IgD-negative memory B cell (primary cell): Measurements from ENCODE around the gene MALRD1. TPM values are rescaled to one million over a fixed set of nuclear protein-coding genes. Genes with fewer than 3 reads are reported as not detected.

Experiments used
- H3K27ac Mint-ChIP-seq, 3 donors: one replicate each; pipeline ENCODE4 v1.8.0; 2020 to 2022; ENCODE audit warnings: mild to moderate bottlenecking in 3 of 3, mixed read lengths in 3 of 3, moderate library complexity in 1 of 3
- H3K27me3 Mint-ChIP-seq: one replicate; pipeline ENCODE4 v1.8.0; 2021; ENCODE audit warnings: mixed read lengths
- H3K36me3 Mint-ChIP-seq: one replicate; pipeline ENCODE4 v1.8.0; 2020; ENCODE audit warnings: mild to moderate bottlenecking, mixed read lengths
- H3K4me1 Mint-ChIP-seq, 3 donors: one replicate each; pipeline ENCODE4 v1.8.0; 2020 to 2022; ENCODE audit warnings: mixed read lengths in 3 of 3, mild to moderate bottlenecking in 1 of 3
- H3K4me3 Mint-ChIP-seq, 4 donors: one replicate each; pipeline ENCODE4 v1.8.0; 2020 to 2022; ENCODE audit warnings: mild to moderate bottlenecking in 4 of 4, mixed read lengths in 4 of 4, moderate library complexity in 3 of 4
- H3K9me3 Mint-ChIP-seq, 3 donors: one replicate each; pipeline ENCODE4 v1.8.0; 2020 to 2021; ENCODE audit warnings: mixed read lengths in 3 of 3, mild to moderate bottlenecking in 1 of 3
- polyA plus RNA-seq: library from polyadenylated mRNA; unstranded; fragments of 300-500 nt; fragmentation: Illumina TruSeq; gene quantifications from one replicate; pipeline ENCODE4 v1.2.3, GENCODE V29; 2021

The MALRD1 gene
- polyA plus RNA-seq, result not detected

DNA sequence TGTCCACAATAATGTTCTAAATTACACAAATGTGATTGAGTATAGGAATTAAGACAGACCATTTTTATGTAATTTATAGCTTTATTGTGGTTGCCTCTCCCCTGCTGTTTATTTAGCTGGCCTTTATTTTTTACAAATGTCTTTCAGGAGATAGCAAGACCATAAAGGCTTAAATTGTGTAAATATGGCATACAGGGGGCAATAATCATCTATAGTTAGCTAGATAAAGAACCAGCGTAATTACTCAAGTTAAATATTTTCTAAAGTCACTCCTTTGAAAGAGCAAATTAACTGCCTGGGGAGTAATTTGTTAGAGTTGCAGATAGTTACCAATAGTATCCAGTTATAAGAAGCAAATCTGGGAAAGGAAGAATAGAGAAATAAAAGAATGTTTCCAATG is at the start of gene MALRD1:
Gene MALRD1 (plus strand): TSS at position 313 of the 400 bp plus-strand sequence. CDS start 138 bp downstream, outside the sequence.
- H3K27me3 Mint-ChIP-seq, result no peaks in the 10 kb centered on the region
- H3K27ac Mint-ChIP-seq, result no peak within 1 kb of the TSS
- H3K9me3 Mint-ChIP-seq, result peaks cover 2 to 9% (median 8%) of the 10 kb centered on the region in 3 donors
- H3K4me3 Mint-ChIP-seq, result no peak within 1 kb of the TSS
- no peaks in the 10 kb centered on the region for H3K4me1 Mint-ChIP-seq
- no peaks in the 10 kb centered on the region for H3K36me3 Mint-ChIP-seq

DNA sequence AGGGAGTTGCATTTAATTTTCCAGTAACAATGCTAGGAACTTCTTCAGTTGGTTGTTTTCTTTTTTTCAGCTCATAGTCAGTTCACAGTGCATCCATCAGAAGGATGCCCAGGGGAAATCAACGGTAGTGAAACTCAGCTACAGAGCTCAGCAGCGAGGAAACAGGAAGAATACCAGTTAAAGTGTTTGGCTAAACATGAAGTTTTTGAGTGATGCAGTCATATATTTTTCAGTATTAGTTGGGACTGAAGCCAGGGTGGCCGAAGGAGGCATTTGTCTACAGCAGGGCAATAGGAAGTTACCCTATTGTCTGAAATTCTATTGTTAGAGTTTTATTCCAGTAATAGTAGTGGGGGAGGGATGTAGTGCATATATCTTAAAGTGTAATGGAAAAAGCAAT is 45.3 kb upstream of the MALRD1 start:
- Mint-ChIP-seq H3K4me3 (no peak overlapping the region), H3K27ac (no peak overlapping the region), H3K4me1 (no peaks in the 10 kb centered on the region), H3K36me3 (peaks cover 1% of the 10 kb centered on the region), H3K9me3 (peaks cover under 1 to 12% (median 9%) of the 10 kb centered on the region in 3 donors), H3K27me3 (no peaks in the 10 kb centered on the region)

DNA sequence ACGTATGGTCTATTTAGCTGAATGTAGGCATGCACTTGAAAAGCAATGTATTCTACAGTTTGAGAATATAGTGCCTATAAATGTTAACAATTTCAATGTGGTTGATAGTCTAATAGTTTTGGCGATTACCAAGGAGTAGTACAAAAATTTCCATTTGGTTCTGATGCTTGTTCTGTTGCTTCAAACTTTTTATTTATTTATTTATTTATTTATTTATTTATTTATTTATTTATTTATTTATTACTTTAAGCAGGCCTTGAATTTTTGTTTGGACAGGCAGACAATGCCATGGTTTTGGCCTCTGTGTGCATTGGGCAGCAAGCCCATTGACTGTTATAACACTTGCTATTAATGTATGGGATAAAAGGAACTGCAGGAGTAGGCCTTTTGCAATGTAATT is 36.5 kb upstream of the MALRD1 start:
- Mint-ChIP-seq H3K4me3 (no peak overlapping the region), H3K27me3 (no peaks in the 10 kb centered on the region), H3K36me3 (peaks cover 3% of the 10 kb centered on the region), H3K9me3 (peaks cover 0 to 26% (median 4%) of the 10 kb centered on the region in 3 donors), H3K27ac (no peak overlapping the region), H3K4me1 (peaks cover 0 to 1% (median 0%) of the 10 kb centered on the region in 3 donors)

DNA sequence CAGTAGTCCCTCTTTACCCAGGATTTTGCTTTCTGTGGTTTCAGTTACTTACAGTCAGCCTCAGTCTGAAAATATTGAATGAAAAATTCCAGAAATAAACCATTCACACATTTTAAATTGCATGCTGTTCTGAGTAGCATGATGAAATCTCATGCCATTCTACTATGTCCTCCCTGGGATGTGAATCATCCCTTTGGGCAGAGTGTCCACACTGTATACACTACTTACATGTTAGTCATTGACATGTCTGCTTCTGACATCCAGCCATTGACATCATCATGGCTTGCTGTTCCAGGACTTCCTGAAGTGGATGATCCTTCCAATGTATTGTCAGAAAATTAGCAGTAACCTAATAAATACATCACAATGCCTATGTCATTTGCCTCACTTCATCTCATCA is 34.6 kb upstream of the MALRD1 start:
- peaks cover 0 to 18% (median 2%) of the 10 kb centered on the region in 3 donors for H3K9me3 Mint-ChIP-seq
- no peak overlapping the region for H3K27ac Mint-ChIP-seq
- H3K36me3 Mint-ChIP-seq, result peaks cover 3% of the 10 kb centered on the region
- peaks cover 0 to 1% (median 0%) of the 10 kb centered on the region in 3 donors for H3K4me1 Mint-ChIP-seq
- H3K27me3 Mint-ChIP-seq, result no peaks in the 10 kb centered on the region
- H3K4me3 Mint-ChIP-seq, result no peak overlapping the region

DNA sequence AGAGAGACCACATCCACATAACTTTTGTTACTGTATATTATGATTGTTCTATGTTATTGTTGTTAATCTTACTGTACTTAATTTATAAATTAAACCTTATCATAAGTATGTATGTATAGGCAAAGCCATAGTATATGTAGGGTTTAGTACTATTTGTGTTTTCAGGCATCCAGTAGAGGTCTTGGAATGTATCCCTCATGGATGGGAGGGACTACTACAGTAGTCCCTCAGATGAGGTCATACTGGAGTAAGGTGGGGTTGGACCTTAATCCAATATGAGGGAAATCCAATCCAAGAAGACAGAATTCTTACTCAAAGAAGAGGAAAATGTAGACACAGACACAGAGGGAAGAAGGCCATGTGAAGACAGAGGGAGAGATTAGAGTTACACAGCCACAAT is 34.1 kb upstream of the MALRD1 start:
- peak overlapping the region in 1 of 3 donors; percentile 65 for H3K27ac Mint-ChIP-seq
- H3K4me1 Mint-ChIP-seq, result peaks cover 0 to 1% (median 0%) of the 10 kb centered on the region in 3 donors
- no peaks in the 10 kb centered on the region for H3K27me3 Mint-ChIP-seq
- H3K4me3 Mint-ChIP-seq, result no peak overlapping the region
- peaks cover 0 to 18% (median 2%) of the 10 kb centered on the region in 3 donors for H3K9me3 Mint-ChIP-seq
- peaks cover 3% of the 10 kb centered on the region for H3K36me3 Mint-ChIP-seq

DNA sequence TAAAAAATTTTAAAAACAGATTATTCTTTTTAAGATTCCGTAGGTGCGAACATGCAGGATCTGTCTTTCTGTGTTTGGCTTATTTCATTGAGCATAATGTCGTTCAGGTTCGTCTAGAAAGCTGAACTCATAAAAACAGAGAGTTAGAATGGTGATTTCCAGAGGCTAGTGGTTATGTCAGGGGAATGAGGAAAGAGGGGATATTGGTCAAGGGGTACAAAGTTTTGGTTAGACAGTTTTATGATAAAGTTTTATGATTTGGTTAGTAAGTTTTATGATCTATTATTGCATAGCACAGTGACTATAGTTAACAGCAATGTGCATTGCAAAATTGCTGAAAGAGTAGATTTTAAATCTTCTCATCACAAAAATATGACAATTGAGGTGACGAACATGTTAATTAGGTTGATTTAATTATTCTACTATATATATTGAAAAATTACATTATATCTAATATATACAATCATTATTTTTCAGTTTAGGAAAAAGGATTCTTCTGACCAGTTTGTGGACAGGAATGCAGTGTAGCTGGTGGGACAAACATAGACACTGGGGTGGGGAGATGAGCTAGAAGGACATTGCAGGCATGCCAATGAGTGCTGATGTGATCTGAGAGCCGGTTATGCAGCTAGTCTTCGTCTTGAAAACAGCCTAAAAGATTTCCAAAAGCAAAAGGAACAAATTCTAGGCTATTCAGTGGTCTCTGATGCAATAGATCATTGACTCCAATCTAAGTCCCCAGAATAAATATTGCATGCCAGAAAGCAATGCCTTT is 31.3 kb upstream of the MALRD1 start:
- Mint-ChIP-seq H3K4me1 (peaks cover 0 to 1% (median 0%) of the 10 kb centered on the region in 3 donors), H3K4me3 (no peak overlapping the region), H3K27ac (no peak overlapping the region), H3K36me3 (peaks cover 3% of the 10 kb centered on the region), H3K9me3 (peaks cover 0 to 14% (median 3%) of the 10 kb centered on the region in 3 donors), H3K27me3 (no peaks in the 10 kb centered on the region)

DNA sequence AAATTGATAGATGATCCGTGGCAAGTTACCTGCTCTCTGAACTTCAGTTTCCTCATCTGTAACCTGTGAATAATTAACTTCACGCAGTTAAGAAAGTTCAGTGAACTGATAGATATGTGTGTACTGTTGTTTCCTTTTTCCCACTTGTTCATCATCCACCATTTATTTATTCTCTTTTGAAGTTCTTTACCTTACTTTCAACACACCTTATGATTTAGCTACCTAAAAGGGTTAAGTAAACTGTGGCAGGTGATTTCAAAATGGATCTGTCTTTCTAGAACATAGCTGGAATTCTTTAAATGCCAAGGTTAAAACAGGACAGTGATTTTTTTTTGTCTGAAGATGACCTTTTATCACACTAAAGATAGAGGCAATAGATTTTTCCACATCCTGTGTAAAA is 27.4 kb upstream of the MALRD1 start:
- Mint-ChIP-seq H3K4me1 (no peaks in the 10 kb centered on the region), H3K36me3 (no peaks in the 10 kb centered on the region), H3K9me3 (peaks cover 2 to 7% (median 2%) of the 10 kb centered on the region in 3 donors), H3K27ac (no peak overlapping the region), H3K27me3 (no peaks in the 10 kb centered on the region), H3K4me3 (no peak overlapping the region)

DNA sequence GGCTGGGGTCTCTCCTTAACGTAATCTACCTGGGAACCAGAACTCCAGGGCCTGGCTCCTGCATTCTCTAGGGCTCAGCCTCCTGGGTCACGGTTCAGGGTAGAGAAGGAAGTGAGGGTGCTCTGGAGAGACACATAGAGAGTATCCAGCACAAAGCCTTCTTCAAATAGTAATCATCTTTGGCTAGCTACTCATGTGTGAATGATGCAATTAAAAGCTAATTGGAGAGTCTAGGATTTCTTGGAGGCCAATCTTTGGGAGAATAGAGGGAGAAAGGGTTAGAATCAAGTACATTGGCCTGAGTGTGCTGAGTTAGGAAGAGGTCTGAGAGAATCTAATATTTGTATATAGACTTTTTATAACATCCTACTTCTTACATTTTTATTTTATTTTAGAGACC is 24.0 kb upstream of the MALRD1 start:
- Mint-ChIP-seq H3K9me3 (peaks cover 2 to 7% (median 2%) of the 10 kb centered on the region in 3 donors), H3K27ac (no peak overlapping the region), H3K27me3 (no peaks in the 10 kb centered on the region), H3K4me3 (no peak overlapping the region), H3K36me3 (no peaks in the 10 kb centered on the region), H3K4me1 (no peaks in the 10 kb centered on the region)

DNA sequence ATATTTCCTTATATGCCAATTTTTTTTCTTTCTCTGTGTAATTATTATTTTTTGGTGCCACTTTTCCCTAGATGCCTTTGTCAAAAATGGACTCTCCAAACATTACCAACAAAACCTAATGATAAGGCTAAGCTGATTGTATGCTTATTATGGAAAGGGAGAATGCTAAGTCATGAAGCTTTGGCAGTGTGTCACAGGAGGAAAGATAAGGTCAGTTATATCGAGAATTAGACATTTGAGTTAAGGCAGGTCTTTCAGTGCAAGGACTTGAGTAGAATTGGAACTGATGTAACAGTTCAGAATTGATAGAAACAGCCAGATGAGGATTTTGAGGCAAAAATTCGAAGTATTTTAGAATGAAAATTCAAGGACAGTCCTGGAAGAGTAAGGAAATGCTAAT is 16.8 kb upstream of the MALRD1 start:
- Mint-ChIP-seq H3K4me3 (no peak overlapping the region), H3K4me1 (no peaks in the 10 kb centered on the region), H3K9me3 (peaks cover 0 to 5% (median 2%) of the 10 kb centered on the region in 3 donors), H3K27me3 (no peaks in the 10 kb centered on the region), H3K27ac (no peak overlapping the region), H3K36me3 (no peaks in the 10 kb centered on the region)

DNA sequence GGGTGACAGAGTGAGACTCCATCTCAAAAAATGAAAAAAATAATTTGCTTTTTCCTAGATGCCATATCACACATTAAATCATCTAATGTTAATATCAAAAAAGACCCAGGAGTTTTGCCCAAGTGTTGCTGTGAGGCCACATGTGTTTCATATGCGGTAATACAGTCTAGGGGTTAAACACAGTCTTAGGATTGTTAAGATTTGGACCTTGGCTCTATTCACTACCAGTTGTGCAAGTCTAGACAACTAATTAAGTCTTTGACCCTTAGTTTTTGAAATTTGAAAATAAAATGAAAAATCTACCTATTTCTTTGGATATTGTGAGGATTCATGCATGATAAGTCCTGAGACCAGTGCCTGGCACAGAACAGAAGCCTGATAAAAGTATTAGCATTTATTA is 14.9 kb upstream of the MALRD1 start:
- Mint-ChIP-seq H3K9me3 (peaks cover 0 to 5% (median 2%) of the 10 kb centered on the region in 3 donors), H3K4me1 (no peaks in the 10 kb centered on the region), H3K27me3 (no peaks in the 10 kb centered on the region), H3K27ac (no peak overlapping the region), H3K36me3 (no peaks in the 10 kb centered on the region), H3K4me3 (no peak overlapping the region)

DNA sequence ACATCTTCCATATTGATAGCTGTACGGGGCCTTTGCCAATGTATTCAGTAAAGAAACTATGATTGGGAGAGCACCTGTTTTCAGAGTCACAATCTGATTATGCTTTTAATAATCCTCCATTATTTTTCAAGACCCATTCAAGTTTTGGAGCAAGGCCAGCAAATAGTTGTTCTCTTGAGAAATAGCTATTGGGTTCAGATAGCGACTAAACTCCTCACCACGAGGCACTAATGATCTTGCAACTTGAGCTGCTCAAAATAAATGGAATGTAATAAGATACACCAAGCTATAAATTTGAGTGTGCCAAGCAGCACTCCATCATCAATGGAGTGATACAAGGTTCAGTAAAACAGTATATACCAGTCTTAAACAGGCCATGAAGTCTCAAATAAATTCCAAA is 7.4 kb upstream of the MALRD1 start:
- peaks cover 0 to 3% (median 2%) of the 10 kb centered on the region in 3 donors for H3K9me3 Mint-ChIP-seq
- no peak overlapping the region for H3K4me3 Mint-ChIP-seq
- no peak overlapping the region for H3K27ac Mint-ChIP-seq
- H3K4me1 Mint-ChIP-seq, result no peaks in the 10 kb centered on the region
- no peaks in the 10 kb centered on the region for H3K36me3 Mint-ChIP-seq
- H3K27me3 Mint-ChIP-seq, result no peaks in the 10 kb centered on the region

DNA sequence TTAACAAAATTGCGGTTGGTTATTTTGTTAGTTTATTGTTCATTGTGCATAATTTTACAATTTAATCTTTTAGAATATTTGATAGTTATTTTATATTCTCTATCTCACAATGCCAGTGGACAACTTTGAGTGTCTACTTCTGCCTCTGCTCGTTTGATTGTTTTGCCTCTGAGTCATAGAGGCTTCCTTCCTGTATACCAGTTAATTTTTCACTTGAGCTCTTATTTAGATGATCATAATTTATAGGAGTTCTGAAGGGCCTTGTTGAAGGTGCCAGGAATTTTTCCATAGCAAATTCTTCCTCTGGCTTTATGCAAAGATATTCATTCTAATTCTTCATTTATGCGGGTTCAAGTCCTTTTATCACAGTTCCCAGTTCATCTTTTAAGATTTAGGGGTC is 5.2 kb upstream of the MALRD1 start:
- Mint-ChIP-seq H3K4me1 (no peaks in the 10 kb centered on the region), H3K27ac (no peak overlapping the region), H3K27me3 (no peaks in the 10 kb centered on the region), H3K4me3 (no peak overlapping the region), H3K9me3 (peaks cover 0 to 9% (median 4%) of the 10 kb centered on the region in 3 donors), H3K36me3 (no peaks in the 10 kb centered on the region)

DNA sequence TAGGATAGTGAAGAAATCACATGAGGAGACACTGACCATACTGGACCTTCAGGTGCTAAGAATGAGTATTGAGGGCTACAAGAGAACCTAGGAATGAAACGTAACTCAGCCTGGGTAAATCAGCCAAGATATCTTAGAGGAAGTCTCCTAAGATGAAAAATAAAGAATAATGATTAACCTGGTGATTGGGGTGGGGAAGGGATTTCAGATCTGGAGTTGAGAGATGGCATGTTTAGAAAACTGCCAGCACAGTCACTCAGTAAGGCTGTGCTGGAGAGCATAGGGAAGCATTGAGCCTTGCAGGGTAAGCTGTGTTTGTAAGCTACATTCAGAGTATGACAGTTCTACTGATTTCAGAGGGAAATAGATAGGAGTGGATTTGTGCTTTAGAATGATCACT is 1.9 kb upstream of the MALRD1 start:
- no peaks in the 10 kb centered on the region for H3K4me1 Mint-ChIP-seq
- no peaks in the 10 kb centered on the region for H3K27me3 Mint-ChIP-seq
- peaks cover 2 to 10% (median 9%) of the 10 kb centered on the region in 3 donors for H3K9me3 Mint-ChIP-seq
- H3K27ac Mint-ChIP-seq, result peak overlapping the region in 1 of 3 donors; percentile 29
- H3K36me3 Mint-ChIP-seq, result no peaks in the 10 kb centered on the region
- no peak overlapping the region for H3K4me3 Mint-ChIP-seq

DNA sequence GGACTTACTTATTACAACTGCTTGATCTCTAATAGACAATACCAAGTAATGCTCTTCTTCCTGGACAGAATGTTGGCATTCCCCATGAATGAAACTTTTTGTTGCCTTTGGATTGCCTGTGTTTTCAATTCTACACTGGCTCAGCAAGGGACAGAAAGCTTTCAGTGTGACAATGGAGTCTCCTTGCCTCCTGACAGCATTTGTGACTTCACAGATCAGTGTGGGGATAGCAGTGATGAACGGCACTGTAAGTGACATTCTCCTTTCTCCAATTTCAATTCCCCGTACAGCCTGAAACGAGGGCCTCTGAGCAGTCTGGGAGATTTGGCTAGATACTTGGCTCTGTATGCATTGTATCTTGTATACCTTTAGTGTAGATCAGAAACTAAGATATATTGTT is 290 bp downstream of the MALRD1 start:
- Mint-ChIP-seq H3K4me3 (no peak overlapping the region), H3K36me3 (no peaks in the 10 kb centered on the region), H3K27me3 (no peaks in the 10 kb centered on the region), H3K9me3 (peaks cover 2 to 9% (median 8%) of the 10 kb centered on the region in 3 donors), H3K27ac (no peak overlapping the region), H3K4me1 (no peaks in the 10 kb centered on the region)

DNA sequence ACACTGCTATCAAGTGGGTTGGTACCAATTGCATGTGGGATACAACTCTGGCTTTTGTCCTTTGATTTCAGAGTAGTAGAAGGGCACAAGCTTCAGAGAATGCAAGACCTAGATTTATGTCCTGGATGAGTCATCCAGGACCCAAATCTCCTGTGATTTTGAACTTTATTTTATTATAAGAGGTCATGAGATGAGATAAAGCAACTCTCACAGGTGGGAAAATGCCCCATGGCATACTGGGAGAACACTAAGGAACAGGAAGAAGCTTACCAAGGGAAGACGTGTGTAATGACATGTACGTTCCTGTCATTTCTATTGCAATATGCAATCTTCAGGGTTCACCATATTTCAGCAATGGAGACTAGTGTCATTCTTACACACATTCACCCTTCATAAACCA is 966 bp downstream of the MALRD1 start:
- Mint-ChIP-seq H3K4me3 (no peak overlapping the region), H3K27me3 (no peaks in the 10 kb centered on the region), H3K9me3 (peaks cover 4 to 10% (median 9%) of the 10 kb centered on the region in 3 donors), H3K36me3 (no peaks in the 10 kb centered on the region), H3K4me1 (no peaks in the 10 kb centered on the region), H3K27ac (no peak overlapping the region)

DNA sequence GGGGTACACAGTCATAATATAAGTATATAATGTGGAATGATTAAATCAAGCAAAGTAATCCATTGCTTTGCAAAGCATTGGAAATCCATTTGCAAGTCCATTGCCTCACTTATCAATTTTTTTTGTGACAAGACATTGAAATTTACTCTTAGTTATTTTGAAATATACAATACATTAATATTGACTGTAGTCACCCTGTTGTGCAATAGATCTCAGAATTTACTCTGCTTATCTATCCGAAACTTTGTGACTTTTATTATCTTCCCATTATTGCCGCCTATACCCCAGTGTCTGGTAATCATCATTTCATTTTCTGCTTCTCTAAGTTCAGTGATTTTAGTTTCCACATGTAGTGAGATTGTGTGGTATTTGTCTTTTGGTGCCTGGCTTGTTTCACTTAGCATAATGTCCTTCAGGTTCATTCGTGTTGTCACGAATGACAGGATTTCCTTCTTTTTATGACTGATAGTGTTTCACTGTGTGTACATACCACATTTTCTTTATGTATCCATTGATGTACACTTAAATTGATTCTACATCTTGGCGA is 5.8 kb downstream of the MALRD1 start:
- H3K4me1 Mint-ChIP-seq, result no peaks in the 10 kb centered on the region
- H3K36me3 Mint-ChIP-seq, result no peaks in the 10 kb centered on the region
- H3K27ac Mint-ChIP-seq, result no peak overlapping the region
- H3K27me3 Mint-ChIP-seq, result no peaks in the 10 kb centered on the region
- H3K4me3 Mint-ChIP-seq, result no peak overlapping the region
- peaks cover 0 to 6% (median 4%) of the 10 kb centered on the region in 3 donors for H3K9me3 Mint-ChIP-seq
